Fibroblast of pulmonary artery (primary cell): ENCODE results near the gene LRMDA.

Experiments used
- DNase-seq: peaks from one replicate; pipeline ENCODE4 v3.0.0-alpha.2; 2010; ENCODE audit warnings: low read depth
- H3K4me3 ChIP-seq: replicated peaks from 2 replicates; pipeline ENCODE4 v1.5.1; 2011; ENCODE audit warnings: low read depth, mild to moderate bottlenecking, control low read depth, low read length, moderate library complexity
- TF ChIP-seq, protein P1 (sequence below): IDR thresholded peaks from 2 replicates; pipeline ENCODE4 v1.5.1; 2011; ENCODE audit warnings: mild to moderate bottlenecking, control low read depth, low read length, inconsistent platforms; ENCODE audit errors: missing control alignments

Gene LRMDA

GRCh38 chr10:75803816-75804552 lies 372.6 kb downstream of the LRMDA start:
- H3K4me3 ChIP-seq = no peak overlapping the region
- no peak for DNase-seq
- TF ChIP-seq, protein P1, sequence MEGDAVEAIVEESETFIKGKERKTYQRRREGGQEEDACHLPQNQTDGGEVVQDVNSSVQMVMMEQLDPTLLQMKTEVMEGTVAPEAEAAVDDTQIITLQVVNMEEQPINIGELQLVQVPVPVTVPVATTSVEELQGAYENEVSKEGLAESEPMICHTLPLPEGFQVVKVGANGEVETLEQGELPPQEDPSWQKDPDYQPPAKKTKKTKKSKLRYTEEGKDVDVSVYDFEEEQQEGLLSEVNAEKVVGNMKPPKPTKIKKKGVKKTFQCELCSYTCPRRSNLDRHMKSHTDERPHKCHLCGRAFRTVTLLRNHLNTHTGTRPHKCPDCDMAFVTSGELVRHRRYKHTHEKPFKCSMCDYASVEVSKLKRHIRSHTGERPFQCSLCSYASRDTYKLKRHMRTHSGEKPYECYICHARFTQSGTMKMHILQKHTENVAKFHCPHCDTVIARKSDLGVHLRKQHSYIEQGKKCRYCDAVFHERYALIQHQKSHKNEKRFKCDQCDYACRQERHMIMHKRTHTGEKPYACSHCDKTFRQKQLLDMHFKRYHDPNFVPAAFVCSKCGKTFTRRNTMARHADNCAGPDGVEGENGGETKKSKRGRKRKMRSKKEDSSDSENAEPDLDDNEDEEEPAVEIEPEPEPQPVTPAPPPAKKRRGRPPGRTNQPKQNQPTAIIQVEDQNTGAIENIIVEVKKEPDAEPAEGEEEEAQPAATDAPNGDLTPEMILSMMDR = no peak

- DNase-seq = no peak
- no peak overlapping the region for H3K4me3 ChIP-seq
- TF ChIP-seq, protein P1 = no peak
Observed at GRCh38 chr10:75806186-75806585, 374.8 kb downstream of the LRMDA start.

GRCh38 chr10:75807456-75807855 lies 376.0 kb downstream of the LRMDA start:
- TF ChIP-seq, protein P1 = no peak
- DNase-seq = no peak
- no peak overlapping the region for H3K4me3 ChIP-seq

DNA sequence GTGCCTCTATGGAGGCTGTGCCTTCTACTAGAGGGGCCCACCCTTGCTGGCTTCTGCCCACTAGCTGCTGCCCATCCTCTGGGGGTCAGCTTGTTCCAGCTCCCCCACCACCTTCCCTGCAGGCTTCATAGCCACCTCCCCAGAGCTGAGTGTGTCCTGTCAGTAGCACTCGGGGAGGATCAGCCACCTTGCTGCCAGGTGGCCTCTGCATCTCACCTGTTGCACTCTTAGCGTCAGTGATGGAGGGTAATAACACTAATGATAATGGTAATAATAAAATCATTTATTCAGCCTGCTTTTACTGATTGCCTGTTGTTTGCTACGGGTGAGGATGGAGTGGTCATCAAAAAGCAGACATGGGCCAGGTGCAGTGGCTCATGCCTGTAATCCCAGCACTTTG lies 377.6 kb downstream of the LRMDA start:
- no peak for DNase-seq
- no peak overlapping the region for H3K4me3 ChIP-seq
- TF ChIP-seq, protein P1 = no peak

- TF ChIP-seq, protein P1 = no peak
- no peak for DNase-seq
- no peak overlapping the region for H3K4me3 ChIP-seq
Observed at GRCh38 chr10:75814014-75814413, 382.6 kb downstream of the LRMDA start.

DNA sequence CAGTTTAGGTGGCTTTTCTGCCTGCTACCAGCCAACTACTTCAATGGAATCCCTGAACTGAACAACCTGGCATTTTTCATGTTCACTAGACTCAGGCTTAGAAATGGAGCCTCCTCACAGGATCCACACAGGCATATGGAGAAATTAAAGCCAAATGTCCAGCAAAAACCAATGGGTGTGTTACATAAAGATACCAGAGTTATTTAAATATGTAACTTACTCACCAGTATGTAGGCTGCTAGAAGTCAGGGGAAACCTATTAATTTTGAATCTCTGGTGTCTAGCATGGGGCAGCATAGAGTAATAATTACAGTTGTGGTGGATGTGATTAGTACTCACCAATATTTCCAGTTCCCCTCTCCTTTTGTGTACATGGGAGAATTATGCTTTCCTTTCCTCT lies 383.6 kb downstream of the LRMDA start:
- no peak overlapping the region for H3K4me3 ChIP-seq
- TF ChIP-seq, protein P1 = no peak
- DNase-seq = no peak

DNA sequence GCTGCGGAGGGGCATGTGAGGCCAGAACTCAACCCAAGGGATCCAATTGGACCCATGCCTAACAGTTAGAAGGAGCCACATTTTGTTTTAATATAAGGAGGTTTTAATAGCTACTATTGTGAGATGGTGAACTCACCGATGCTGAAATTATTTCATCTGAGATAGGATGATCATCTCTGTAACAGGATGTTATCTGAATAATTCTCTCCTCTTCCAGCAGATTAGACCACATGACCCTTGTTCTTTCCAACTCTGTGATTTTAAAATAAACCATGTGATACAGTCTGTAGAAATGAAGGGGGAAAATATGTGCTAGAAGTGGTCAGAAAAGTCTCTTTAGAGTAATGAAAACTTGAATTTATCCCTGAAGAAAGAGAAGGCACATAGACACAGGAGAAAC lies 385.8 kb downstream of the LRMDA start:
- TF ChIP-seq, protein P1 = no peak
- no peak overlapping the region for H3K4me3 ChIP-seq

More for the DNA sequence above, 385.8 kb downstream of the LRMDA start:
- DNase-seq = no peak
